ENCODE results near the gene TENM4.

DNA sequence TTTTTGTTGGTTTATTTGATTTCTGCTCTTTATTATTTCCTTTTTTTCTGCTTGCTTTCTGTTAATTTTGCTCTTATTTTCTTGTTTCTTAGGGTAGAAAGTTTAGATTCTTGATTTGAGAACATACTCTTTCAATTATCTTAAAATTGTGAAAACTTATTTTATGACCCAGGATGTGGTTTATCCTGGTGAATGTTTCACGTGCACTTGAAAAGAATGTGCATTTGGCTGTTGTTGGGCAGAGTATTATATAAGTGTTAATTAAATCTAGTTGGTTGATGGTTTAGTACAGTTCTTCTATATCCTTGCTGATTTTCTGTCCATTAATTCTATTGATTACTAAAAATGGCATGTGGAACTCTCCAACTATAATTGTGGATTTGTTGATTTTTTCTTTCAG, 799.3 kb downstream of the TENM4 start:
- TF ChIP-seq, protein P1, sequence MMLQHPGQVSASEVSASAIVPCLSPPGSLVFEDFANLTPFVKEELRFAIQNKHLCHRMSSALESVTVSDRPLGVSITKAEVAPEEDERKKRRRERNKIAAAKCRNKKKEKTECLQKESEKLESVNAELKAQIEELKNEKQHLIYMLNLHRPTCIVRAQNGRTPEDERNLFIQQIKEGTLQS (IDR thresholded peaks at IDR 0.05) = no peak
- TF ChIP-seq JUND (IDR thresholded peaks at IDR 0.05) (no peak), FOXA1 (IDR thresholded peaks at IDR 0.05) (no peak), EGR1 (IDR thresholded peaks at IDR 0.05; ENCODE audit: low read depth in 2 of 2) (no peak), HNF4A (conservative IDR thresholded peaks at IDR 0.05) (no peak), RXRA (IDR thresholded peaks at IDR 0.05) (no peak), YY1 (IDR thresholded peaks at IDR 0.05) (no peak), FOXA2 (IDR thresholded peaks at IDR 0.05) (no peak)
- TF ChIP-seq, protein P2, sequence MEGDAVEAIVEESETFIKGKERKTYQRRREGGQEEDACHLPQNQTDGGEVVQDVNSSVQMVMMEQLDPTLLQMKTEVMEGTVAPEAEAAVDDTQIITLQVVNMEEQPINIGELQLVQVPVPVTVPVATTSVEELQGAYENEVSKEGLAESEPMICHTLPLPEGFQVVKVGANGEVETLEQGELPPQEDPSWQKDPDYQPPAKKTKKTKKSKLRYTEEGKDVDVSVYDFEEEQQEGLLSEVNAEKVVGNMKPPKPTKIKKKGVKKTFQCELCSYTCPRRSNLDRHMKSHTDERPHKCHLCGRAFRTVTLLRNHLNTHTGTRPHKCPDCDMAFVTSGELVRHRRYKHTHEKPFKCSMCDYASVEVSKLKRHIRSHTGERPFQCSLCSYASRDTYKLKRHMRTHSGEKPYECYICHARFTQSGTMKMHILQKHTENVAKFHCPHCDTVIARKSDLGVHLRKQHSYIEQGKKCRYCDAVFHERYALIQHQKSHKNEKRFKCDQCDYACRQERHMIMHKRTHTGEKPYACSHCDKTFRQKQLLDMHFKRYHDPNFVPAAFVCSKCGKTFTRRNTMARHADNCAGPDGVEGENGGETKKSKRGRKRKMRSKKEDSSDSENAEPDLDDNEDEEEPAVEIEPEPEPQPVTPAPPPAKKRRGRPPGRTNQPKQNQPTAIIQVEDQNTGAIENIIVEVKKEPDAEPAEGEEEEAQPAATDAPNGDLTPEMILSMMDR (IDR thresholded peaks at IDR 0.05; ENCODE audit: low read depth, low read length, missing input control) = no peak
- TF ChIP-seq, protein P3, sequence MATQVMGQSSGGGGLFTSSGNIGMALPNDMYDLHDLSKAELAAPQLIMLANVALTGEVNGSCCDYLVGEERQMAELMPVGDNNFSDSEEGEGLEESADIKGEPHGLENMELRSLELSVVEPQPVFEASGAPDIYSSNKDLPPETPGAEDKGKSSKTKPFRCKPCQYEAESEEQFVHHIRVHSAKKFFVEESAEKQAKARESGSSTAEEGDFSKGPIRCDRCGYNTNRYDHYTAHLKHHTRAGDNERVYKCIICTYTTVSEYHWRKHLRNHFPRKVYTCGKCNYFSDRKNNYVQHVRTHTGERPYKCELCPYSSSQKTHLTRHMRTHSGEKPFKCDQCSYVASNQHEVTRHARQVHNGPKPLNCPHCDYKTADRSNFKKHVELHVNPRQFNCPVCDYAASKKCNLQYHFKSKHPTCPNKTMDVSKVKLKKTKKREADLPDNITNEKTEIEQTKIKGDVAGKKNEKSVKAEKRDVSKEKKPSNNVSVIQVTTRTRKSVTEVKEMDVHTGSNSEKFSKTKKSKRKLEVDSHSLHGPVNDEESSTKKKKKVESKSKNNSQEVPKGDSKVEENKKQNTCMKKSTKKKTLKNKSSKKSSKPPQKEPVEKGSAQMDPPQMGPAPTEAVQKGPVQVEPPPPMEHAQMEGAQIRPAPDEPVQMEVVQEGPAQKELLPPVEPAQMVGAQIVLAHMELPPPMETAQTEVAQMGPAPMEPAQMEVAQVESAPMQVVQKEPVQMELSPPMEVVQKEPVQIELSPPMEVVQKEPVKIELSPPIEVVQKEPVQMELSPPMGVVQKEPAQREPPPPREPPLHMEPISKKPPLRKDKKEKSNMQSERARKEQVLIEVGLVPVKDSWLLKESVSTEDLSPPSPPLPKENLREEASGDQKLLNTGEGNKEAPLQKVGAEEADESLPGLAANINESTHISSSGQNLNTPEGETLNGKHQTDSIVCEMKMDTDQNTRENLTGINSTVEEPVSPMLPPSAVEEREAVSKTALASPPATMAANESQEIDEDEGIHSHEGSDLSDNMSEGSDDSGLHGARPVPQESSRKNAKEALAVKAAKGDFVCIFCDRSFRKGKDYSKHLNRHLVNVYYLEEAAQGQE (IDR thresholded peaks at IDR 0.05) = no peak
- TF ChIP-seq, protein P4, sequence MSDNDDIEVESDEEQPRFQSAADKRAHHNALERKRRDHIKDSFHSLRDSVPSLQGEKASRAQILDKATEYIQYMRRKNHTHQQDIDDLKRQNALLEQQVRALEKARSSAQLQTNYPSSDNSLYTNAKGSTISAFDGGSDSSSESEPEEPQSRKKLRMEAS (IDR thresholded peaks at IDR 0.05) = no peak
